SK-N-DZ (cell line): ENCODE results near the gene RTL10. TPM values are rescaled to one million over a fixed set of nuclear protein-coding genes. Genes with fewer than 3 reads are reported as not detected.

Experiments
- DNase-seq: peaks from one replicate; pipeline ENCODE4 v3.0.0-alpha.2; 2015; ENCODE audit warnings: low spot score
- polyA plus RNA-seq, 2 experiments: library from polyadenylated mRNA; depleted of rRNA; stranded (reverse); fragments of >200 nt; gene quantifications; 2 replicates each; pipeline ENCODE4 v1.2.3, GENCODE V29; 2014

Gene RTL10, protein sequence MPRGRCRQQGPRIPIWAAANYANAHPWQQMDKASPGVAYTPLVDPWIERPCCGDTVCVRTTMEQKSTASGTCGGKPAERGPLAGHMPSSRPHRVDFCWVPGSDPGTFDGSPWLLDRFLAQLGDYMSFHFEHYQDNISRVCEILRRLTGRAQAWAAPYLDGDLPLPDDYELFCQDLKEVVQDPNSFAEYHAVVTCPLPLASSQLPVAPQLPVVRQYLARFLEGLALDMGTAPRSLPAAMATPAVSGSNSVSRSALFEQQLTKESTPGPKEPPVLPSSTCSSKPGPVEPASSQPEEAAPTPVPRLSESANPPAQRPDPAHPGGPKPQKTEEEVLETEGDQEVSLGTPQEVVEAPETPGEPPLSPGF
- 11.0 and 14.0 TPM in 2 replicates for polyA plus RNA-seq (2014; cell fraction: cytosol; rRNA removed)
- polyA plus RNA-seq (2014; cell fraction: nucleus; rRNA removed), result 10.2 and 16.6 TPM in 2 replicates

DNA sequence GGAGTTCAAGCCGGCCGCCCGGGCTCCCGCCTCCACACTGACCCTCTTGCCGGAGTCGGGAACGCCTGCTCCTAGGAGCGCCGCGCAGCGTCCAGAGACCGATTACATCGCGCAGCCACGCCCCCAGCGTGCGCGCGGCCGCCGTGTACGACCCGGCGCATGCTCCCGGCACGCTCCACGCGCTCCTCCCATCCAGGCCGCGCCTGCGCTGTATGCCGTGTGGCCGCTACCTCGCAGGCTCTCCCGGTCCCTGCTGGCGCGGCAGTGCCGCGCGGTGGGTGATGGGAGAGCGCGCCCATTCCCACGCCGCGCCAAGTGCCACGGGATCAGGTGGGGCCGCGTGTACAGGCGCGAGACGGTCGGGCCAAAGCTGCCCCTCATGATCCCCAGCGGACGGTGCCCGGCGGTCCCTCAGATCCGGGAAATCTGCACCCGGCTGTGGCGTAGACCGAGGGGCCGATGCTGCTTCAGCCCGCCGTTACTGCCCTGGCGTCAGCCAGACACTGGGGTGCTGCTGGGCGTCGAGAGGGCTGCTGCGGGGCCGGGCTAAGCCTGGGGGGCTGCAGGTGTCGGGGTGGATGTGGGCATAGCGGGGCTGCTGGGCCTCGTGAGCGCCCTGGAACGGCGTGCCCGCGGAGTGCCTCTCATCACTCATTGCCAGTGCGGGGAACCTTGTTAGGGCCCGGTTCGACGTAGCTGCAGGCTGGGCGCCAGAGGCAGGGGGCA, at the start of gene RTL10, which contains the start of gene GNB1L:
Gene RTL10 (minus strand): TSS at position 97 of the 726 bp plus-strand sequence. CDS start 2,613 bp downstream, outside the sequence.
Gene GNB1L (minus strand): TSS at position 97 of the 726 bp plus-strand sequence. CDS start 33,519 bp downstream, outside the sequence.
- DNase-seq, result peak; percentile 95

- DNase-seq, result no peak
Observed at GRCh38 chr22:19904174-19904856, 49.6 kb upstream of the RTL10 start.

DNA sequence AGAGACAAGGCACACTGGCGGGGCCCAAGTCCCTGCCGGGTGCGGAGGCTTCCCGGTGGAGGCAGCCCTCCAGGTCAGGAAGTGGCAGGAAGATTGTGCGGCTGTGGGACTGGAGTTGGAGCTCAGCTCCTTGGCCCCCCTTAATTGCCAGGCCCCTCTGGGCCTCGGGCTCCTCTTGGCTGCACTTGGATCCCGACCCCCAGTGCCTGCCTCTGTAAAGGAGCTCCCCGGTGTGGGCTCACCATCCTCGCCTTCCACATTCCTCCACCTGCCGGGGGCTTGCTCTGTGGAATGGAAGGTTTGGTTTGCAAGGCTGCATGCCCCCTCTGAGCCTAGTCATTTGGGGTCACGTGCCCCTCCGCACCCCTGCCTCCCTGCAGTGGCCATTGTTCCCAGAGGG, 48.8 kb upstream of the RTL10 start:
- DNase-seq, result no peak

DNA sequence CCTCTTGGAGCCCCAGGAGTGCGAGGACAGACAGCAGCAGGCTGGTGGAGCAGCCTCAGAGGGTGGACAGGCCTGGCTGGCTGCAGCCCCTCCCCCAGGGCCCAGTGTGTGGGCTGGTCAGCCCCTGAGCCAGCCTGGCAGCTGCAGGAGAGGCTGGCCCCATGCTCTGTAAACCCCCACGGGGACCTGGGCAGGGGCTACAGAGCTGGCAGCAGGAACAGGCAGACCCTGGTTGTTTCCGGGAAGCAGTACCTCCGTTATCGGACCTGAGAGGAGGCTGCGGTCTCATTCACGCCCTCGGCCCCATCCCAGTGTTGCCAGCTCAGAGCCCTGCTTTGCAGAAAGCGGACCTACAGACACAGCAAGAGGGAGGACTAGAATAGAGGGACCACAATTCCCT, 48.4 kb upstream of the RTL10 start:
- no peak for DNase-seq

DNA sequence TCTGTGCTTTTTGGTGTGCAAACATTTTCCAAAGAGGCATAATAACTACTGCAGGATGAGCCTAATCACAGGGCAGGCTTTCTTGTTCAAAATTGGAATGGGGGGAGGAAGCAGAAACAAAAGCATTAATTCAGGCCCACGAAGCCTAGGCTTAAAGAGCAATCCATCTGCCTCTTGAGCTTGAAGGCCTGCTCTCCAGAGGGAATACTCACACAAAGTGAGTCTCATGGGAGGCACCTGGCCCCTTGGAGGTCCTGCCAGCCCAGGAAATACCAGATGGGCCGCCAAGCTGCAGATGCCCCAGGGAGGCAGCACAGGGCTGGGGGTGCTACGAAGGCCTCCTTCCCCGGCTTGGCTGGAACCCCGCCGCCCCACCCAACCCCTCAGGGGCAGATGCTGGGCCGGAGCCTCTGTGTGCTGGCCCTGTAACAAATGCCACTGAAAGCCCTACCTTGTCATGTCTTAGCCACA, 47.6 kb upstream of the RTL10 start:
- no peak for DNase-seq

DNA sequence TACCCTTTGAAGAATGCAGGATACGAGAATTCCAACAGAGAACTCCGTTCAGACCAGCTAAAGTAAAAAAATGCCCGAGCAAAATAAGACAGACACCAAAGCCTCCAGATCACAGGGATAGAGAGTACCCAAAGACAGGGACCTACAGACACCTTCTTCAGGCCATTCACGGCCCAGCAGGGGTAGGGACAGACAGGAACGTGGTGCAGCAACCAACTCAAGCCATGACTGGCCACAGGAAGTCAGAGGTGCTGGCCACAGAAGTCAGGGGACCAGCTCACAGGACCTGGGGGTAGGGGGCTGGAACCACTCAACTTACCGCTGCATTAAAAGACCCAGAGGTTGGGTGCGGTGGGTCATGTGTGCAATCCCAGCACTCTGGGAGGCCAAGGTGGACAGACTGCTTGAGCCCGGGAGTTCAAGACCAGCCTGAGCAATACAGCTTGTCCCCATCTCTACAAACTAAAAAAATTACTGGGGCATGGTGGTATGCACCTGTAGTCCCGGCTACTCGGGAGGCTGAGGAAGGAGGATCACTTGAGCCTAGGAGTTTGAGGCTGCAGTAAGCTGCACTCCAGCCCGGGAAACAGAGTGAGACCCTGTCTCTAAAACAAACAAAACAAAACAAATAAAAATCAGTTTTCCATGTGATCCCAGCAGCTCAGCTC, 47.0 kb upstream of the RTL10 start:
- no peak for DNase-seq

GRCh38 chr22:19900707-19901436, 46.2 kb upstream of the RTL10 start:
- DNase-seq, result no peak

DNA sequence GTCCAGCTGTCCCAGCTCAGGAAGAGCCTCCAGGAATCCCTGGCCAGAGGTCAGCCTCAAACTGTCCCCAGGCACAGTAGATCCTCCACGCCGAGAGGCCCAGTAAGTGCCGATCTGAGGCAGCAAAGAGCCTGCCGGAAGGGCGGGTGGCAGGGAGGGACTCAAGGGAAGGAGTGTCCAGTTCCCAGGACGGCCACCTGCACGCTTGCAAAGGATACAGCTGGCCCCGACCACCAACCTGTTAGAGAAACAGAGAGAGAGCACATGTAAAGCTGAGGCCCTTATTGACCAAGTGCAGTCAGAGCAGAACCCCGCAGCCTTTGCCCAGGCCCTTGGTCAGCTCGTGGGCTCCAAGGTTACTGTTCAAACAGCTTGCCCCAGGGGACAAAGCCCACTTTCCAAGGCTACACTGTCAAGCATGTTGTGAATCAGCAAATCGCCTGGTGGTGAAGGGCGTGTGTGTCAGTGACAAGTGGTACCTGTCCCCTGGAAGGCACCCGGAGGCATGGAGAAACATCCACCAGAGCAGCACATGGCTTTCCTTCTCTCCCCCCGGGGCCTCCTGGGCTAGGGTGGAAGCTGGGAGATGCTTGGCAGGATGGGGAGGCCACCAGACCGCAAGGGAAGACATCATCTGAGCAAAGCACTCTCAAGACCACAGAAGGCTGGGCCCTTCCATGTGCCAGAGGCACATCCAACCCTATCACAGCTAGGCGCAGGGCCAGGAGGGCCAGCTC, 44.3 kb upstream of the RTL10 start:
- DNase-seq, result no peak

GRCh38 chr22:19898145-19898544, 43.5 kb upstream of the RTL10 start:
- DNase-seq, result no peak

- DNase-seq, result no peak
Observed at GRCh38 chr22:19897726-19898125, 43.1 kb upstream of the RTL10 start.

GRCh38 chr22:19896665-19897355, 42.1 kb upstream of the RTL10 start:
- DNase-seq, result no peak

DNA sequence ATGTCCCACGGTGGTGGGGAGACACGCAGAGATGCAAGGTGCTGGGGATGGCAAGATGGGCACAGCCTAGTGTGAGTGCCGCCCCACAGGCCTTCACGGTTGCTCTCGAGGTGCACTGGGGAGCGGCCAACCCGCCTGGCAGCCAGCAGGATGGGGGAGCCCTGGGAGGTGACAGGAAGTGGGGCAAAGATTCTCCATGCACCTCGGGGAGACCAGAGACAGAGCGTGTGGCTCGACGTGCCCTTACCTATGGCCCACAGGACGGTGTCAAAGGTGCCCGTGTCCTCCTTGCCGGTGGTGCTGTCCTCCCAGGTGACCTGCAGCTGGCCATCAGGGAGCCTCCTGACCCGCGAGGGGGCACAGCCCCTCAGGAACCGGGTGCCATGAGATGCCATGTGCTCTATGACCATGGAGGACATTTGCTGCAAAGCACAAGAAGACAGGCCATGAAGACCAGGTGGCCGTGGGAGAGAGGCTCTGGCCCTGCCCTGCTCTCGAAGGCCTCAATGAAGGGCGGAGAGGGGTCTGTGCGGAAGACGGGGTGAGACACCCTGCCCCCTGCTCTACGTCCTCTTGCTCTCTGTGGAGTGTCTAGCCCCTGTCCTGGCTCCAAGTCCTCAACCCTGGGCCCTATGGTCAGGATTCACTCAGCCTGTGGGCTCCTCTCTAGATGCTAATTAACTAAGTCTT, 40.6 kb upstream of the RTL10 start:
- DNase-seq, result no peak

GRCh38 chr22:19893363-19893762, 38.7 kb upstream of the RTL10 start:
- DNase-seq, result no peak

GRCh38 chr22:19892925-19893324, 38.3 kb upstream of the RTL10 start:
- no peak for DNase-seq

DNA sequence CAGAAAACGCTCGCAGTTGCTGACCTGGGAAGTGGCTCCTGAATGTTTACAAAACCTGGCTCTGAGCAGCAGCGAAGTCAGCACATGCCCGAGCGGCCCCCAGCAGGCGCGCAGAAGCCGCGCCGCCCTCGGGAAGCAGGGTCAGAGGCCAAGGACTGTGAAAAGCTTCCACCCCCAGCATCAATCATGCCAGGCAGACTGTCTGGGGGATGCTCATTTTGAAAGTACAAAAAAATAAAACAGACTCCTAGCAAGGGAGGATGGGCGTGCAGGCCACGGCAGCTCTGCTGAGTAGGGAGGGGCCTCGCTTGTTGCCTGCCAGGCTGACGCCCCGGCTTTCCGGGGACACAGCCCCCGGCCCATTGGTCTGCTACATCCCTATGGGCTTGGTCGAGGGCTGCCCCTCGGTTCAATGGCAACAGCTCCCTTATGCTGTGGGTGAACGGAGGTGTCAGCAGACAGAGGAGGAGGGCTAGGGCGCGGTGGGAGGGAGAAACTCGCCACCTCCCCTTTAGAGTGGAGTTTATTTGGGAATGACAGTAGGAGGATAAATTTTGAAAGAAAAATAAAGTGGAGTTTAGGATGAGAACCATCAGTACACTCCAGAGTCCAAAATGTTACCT, 37.7 kb upstream of the RTL10 start:
- peak; percentile 62 for DNase-seq

DNA sequence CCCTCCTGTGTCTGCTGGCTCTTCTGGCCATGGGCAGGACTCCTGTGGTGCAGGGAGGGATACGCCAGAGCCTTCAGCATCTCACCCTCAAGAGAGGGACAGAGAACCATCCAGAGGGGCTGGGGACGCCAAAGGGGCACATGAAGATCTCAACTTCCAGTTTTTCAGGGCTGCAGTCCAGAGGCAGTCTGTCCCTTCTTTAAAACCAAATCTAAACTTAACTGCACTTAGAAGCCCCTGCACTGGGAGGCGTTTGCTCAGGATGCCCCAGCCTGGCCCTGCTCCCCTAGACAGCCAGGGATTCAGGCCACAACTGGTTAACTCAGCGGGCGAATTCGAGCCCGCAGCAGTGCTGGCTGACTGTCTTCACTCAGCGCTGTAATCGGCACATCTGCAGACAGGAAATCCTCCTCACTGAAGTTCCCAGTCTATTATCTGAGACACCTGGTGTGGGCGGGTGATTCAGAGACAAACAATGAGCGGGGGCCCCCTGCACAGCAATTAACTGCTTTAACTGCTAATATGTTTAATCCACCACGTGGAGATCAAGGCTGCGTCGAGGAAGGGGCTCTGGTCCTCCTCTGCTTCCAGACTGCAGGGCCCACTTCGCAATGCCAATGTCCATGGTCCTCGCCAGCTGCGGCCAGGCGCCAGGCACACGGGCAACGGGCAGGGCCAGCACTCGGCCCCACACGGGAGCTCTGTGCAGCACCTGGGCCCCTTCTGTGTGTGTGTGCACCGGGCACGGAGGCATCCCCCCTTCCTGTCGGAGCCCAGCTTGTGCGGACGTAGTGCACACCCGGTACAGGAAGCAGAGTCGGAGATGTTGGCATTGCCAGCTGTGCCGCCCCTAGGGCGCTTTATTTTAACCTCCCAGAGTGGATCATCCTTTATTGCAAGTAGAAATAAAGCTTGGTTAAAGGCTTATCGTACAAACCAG, 36.9 kb upstream of the RTL10 start:
- DNase-seq, result peak; percentile 72
